ENCODE data around the gene MGAT5.

The MGAT5 gene

DNA sequence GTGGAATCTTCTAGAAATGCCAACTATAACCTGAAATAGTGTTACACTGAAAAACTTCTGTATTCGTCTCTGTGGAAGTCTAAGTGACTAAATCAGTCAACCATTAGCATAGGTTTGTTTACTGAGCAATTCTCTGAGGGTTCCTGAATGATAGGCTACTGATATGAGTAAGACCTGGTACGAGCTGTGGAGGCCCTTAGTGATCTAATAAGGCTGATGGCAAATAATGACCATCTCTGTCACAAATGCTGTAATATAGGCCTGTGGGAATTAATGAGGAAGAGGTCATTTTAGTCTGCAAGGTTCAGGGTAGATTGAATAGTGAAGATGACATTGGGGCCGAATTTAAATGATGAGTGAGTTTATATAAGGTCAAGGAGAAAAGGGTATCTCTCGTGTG lies 82.5 kb downstream of the MGAT5 start:
- Histone ChIP-seq H3K27ac (ENCODE audit: low read length) (no peak overlapping the region), H3K9me3 (ENCODE audit: control insufficient read depth in 2 of 2, low read length in 2 of 2) (peaks cover 0 to 2% of the 10 kb centered on the region in 2 donors), H3K4me1 (ENCODE audit: control insufficient read depth, insufficient read depth, low read length) (no peaks in the 10 kb centered on the region), H3K4me3 (ENCODE audit: low read length in 2 of 2) (no peak overlapping the region), H3K9ac (ENCODE audit: low read length in 2 of 2) (no peak overlapping the region), H3K36me3 (ENCODE audit: control insufficient read depth in 2 of 2, insufficient read depth in 2 of 2, low read length in 2 of 2) (no peaks in the 10 kb centered on the region), H3K27me3 (ENCODE audit: control insufficient read depth in 1 of 2, insufficient read depth in 2 of 2, low read length in 2 of 2) (no peaks in the 10 kb centered on the region)

DNA sequence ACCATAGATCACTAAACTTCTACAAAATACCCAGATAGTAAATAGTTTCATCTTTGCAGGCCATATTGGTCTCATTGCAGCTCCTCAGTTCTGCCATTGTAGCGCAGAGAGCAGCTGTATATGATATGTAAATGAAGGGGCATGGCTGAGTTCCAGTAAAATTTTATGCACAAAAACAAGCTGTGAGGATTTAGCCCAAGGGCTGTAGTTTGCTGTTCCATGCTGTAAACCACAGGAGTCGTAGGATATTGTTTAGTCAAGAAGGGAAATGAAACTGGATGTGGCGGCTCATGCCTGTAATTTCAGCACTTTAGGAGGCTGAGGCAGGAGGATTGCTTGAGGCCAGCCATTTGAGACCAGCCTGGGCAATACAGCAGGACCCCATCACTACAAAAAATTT lies 83.0 kb downstream of the MGAT5 start:
- no peak overlapping the region for H3K9ac ChIP-seq (ENCODE audit: low read length in 2 of 2)
- no peaks in the 10 kb centered on the region for H3K4me1 ChIP-seq (ENCODE audit: control insufficient read depth, insufficient read depth, low read length)
- H3K36me3 ChIP-seq (ENCODE audit: control insufficient read depth in 2 of 2, insufficient read depth in 2 of 2, low read length in 2 of 2) = no peaks in the 10 kb centered on the region
- H3K4me3 ChIP-seq (ENCODE audit: low read length in 2 of 2) = no peak overlapping the region
- no peak overlapping the region for H3K27ac ChIP-seq (ENCODE audit: low read length)
- no peaks in the 10 kb centered on the region for H3K27me3 ChIP-seq (ENCODE audit: control insufficient read depth in 1 of 2, insufficient read depth in 2 of 2, low read length in 2 of 2)
- H3K9me3 ChIP-seq (ENCODE audit: control insufficient read depth in 2 of 2, low read length in 2 of 2) = no peaks in the 10 kb centered on the region

GRCh38 chr2:134337631-134338030 lies 83.8 kb downstream of the MGAT5 start:
- Histone ChIP-seq H3K4me1 (ENCODE audit: control insufficient read depth, insufficient read depth, low read length) (no peaks in the 10 kb centered on the region), H3K36me3 (ENCODE audit: control insufficient read depth in 2 of 2, insufficient read depth in 2 of 2, low read length in 2 of 2) (no peaks in the 10 kb centered on the region), H3K4me3 (ENCODE audit: low read length in 2 of 2) (no peak overlapping the region), H3K9me3 (ENCODE audit: control insufficient read depth in 2 of 2, low read length in 2 of 2) (no peaks in the 10 kb centered on the region), H3K9ac (ENCODE audit: low read length in 2 of 2) (no peak overlapping the region), H3K27ac (ENCODE audit: low read length) (no peak overlapping the region), H3K27me3 (ENCODE audit: control insufficient read depth in 1 of 2, insufficient read depth in 2 of 2, low read length in 2 of 2) (no peaks in the 10 kb centered on the region)

DNA sequence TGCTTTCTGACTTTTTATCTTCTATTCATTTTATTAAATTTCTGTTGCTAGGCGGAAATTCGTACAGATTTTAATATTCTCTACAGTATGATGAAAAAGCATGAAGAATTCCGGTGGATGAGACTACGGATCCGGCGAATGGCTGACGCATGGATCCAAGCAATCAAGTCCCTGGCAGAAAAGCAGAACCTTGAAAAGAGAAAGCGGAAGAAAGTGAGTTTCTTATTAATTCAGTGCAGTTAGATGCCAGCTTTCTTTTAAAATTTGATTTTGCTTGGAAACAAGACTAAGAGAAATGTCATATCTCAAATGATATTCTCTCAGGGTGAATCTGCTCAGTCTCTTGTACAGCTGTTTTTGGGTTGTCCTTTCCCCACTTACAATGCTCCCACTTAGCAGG lies 84.3 kb downstream of the MGAT5 start:
- Histone ChIP-seq H3K9me3 (ENCODE audit: control insufficient read depth in 2 of 2, low read length in 2 of 2) (no peaks in the 10 kb centered on the region), H3K4me1 (ENCODE audit: control insufficient read depth, insufficient read depth, low read length) (no peaks in the 10 kb centered on the region), H3K9ac (ENCODE audit: low read length in 2 of 2) (no peak overlapping the region), H3K4me3 (ENCODE audit: low read length in 2 of 2) (no peak overlapping the region), H3K36me3 (ENCODE audit: control insufficient read depth in 2 of 2, insufficient read depth in 2 of 2, low read length in 2 of 2) (no peaks in the 10 kb centered on the region), H3K27ac (ENCODE audit: low read length) (no peak overlapping the region), H3K27me3 (ENCODE audit: control insufficient read depth in 1 of 2, insufficient read depth in 2 of 2, low read length in 2 of 2) (no peaks in the 10 kb centered on the region)

DNA sequence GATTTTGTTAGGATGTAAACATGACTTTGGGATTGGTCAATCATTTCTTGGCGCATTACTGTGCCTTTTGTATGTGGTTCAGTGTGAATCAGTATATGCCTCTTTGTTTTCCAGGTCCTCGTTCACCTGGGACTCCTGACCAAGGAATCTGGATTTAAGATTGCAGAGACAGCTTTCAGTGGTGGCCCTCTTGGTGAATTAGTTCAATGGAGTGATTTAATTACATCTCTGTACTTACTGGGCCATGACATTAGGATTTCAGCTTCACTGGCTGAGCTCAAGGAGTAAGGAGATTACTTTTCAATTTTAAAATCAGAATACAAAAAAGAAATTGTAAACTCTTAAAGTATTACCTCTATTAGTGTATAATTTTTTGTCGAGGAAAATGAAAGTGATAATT lies 87.6 kb downstream of the MGAT5 start:
- Histone ChIP-seq H3K27me3 (ENCODE audit: control insufficient read depth in 1 of 2, insufficient read depth in 2 of 2, low read length in 2 of 2) (no peaks in the 10 kb centered on the region), H3K4me3 (ENCODE audit: low read length in 2 of 2) (no peak overlapping the region), H3K4me1 (ENCODE audit: control insufficient read depth, insufficient read depth, low read length) (no peaks in the 10 kb centered on the region), H3K36me3 (ENCODE audit: control insufficient read depth in 2 of 2, insufficient read depth in 2 of 2, low read length in 2 of 2) (peaks cover 0 to 2% of the 10 kb centered on the region in 2 donors), H3K9me3 (ENCODE audit: control insufficient read depth in 2 of 2, low read length in 2 of 2) (no peaks in the 10 kb centered on the region), H3K27ac (ENCODE audit: low read length) (no peak overlapping the region), H3K9ac (ENCODE audit: low read length in 2 of 2) (no peak overlapping the region)

GRCh38 chr2:134344954-134345697 lies 91.3 kb downstream of the MGAT5 start:
- no peaks in the 10 kb centered on the region for H3K27me3 ChIP-seq (ENCODE audit: control insufficient read depth in 1 of 2, insufficient read depth in 2 of 2, low read length in 2 of 2)
- H3K4me3 ChIP-seq (ENCODE audit: low read length in 2 of 2) = no peak overlapping the region
- H3K9ac ChIP-seq (ENCODE audit: low read length in 2 of 2) = no peak overlapping the region
- peaks cover 2% of the 10 kb centered on the region for H3K4me1 ChIP-seq (ENCODE audit: control insufficient read depth, insufficient read depth, low read length)
- peaks cover 0 to 2% of the 10 kb centered on the region in 2 donors for H3K36me3 ChIP-seq (ENCODE audit: control insufficient read depth in 2 of 2, insufficient read depth in 2 of 2, low read length in 2 of 2)
- no peaks in the 10 kb centered on the region for H3K9me3 ChIP-seq (ENCODE audit: control insufficient read depth in 2 of 2, low read length in 2 of 2)
- no peak overlapping the region for H3K27ac ChIP-seq (ENCODE audit: low read length)

- no peak overlapping the region for H3K9ac ChIP-seq (ENCODE audit: low read length in 2 of 2)
- H3K4me1 ChIP-seq (ENCODE audit: control insufficient read depth, insufficient read depth, low read length) = peaks cover 2% of the 10 kb centered on the region
- no peaks in the 10 kb centered on the region for H3K9me3 ChIP-seq (ENCODE audit: control insufficient read depth in 2 of 2, low read length in 2 of 2)
- H3K36me3 ChIP-seq (ENCODE audit: control insufficient read depth in 2 of 2, insufficient read depth in 2 of 2, low read length in 2 of 2) = peaks cover 0 to 2% of the 10 kb centered on the region in 2 donors
- H3K4me3 ChIP-seq (ENCODE audit: low read length in 2 of 2) = no peak overlapping the region
- no peaks in the 10 kb centered on the region for H3K27me3 ChIP-seq (ENCODE audit: control insufficient read depth in 1 of 2, insufficient read depth in 2 of 2, low read length in 2 of 2)
- no peak overlapping the region for H3K27ac ChIP-seq (ENCODE audit: low read length)
These were observed 92.3 kb downstream of the MGAT5 start for GRCh38 chr2:134346141-134346540.

DNA sequence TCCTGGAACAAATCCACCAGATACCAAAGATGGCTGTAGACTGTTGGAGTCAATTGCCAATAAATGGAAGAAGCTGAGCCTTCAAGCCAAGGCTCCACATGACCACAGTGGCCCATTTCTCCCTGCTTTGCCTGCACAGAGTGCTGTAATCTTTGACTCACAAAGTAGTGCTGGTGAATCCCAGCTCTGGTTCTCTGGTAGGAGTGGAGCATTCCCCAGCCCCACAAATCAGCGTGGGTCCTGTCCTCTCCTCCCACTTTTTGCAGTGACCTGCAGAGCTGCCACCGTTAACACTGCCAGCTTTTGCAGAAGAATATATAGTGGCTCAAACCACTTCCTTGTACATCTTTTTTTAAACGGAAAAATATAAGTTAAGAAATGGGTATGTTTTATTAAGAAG lies 93.9 kb downstream of the MGAT5 start:
- peaks cover 0 to 2% of the 10 kb centered on the region in 2 donors for H3K36me3 ChIP-seq (ENCODE audit: control insufficient read depth in 2 of 2, insufficient read depth in 2 of 2, low read length in 2 of 2)
- no peak overlapping the region for H3K27ac ChIP-seq (ENCODE audit: low read length)
- H3K4me3 ChIP-seq (ENCODE audit: low read length in 2 of 2) = no peak overlapping the region
- H3K9me3 ChIP-seq (ENCODE audit: control insufficient read depth in 2 of 2, low read length in 2 of 2) = no peaks in the 10 kb centered on the region
- no peaks in the 10 kb centered on the region for H3K27me3 ChIP-seq (ENCODE audit: control insufficient read depth in 1 of 2, insufficient read depth in 2 of 2, low read length in 2 of 2)
- peaks cover 2% of the 10 kb centered on the region for H3K4me1 ChIP-seq (ENCODE audit: control insufficient read depth, insufficient read depth, low read length)
- no peak overlapping the region for H3K9ac ChIP-seq (ENCODE audit: low read length in 2 of 2)

DNA sequence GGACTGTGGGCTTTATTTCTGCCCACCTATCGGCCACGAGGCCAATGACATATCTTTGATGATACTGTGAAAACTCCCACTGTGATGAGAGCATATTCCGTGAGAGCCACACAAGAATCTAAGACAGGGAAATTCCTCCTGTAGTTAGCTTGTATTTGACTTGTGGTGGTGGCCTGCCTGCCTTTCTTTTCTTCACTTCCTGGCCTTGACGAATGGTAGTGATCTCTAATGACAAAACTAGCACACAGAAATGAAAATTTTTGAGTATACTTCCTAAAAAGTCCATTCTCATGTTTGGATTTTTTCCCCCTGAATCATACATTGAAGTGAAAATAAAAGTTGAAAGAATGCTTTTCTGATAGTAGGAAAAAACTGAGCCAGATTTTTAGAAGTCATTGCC lies 94.4 kb downstream of the MGAT5 start:
- H3K27me3 ChIP-seq (ENCODE audit: control insufficient read depth in 1 of 2, insufficient read depth in 2 of 2, low read length in 2 of 2) = no peaks in the 10 kb centered on the region
- peaks cover 2% of the 10 kb centered on the region for H3K4me1 ChIP-seq (ENCODE audit: control insufficient read depth, insufficient read depth, low read length)
- H3K4me3 ChIP-seq (ENCODE audit: low read length in 2 of 2) = no peak overlapping the region
- H3K9ac ChIP-seq (ENCODE audit: low read length in 2 of 2) = no peak overlapping the region
- H3K27ac ChIP-seq (ENCODE audit: low read length) = no peak overlapping the region
- H3K9me3 ChIP-seq (ENCODE audit: control insufficient read depth in 2 of 2, low read length in 2 of 2) = no peaks in the 10 kb centered on the region
- peaks cover 0 to 2% of the 10 kb centered on the region in 2 donors for H3K36me3 ChIP-seq (ENCODE audit: control insufficient read depth in 2 of 2, insufficient read depth in 2 of 2, low read length in 2 of 2)

GRCh38 chr2:134348760-134349159 lies 94.9 kb downstream of the MGAT5 start:
- Histone ChIP-seq H3K9me3 (ENCODE audit: control insufficient read depth in 2 of 2, low read length in 2 of 2) (no peaks in the 10 kb centered on the region), H3K9ac (ENCODE audit: low read length in 2 of 2) (no peak overlapping the region), H3K4me3 (ENCODE audit: low read length in 2 of 2) (no peak overlapping the region), H3K27ac (ENCODE audit: low read length) (no peak overlapping the region), H3K27me3 (ENCODE audit: control insufficient read depth in 1 of 2, insufficient read depth in 2 of 2, low read length in 2 of 2) (no peaks in the 10 kb centered on the region), H3K36me3 (ENCODE audit: control insufficient read depth in 2 of 2, insufficient read depth in 2 of 2, low read length in 2 of 2) (peaks cover 0 to 2% of the 10 kb centered on the region in 2 donors), H3K4me1 (ENCODE audit: control insufficient read depth, insufficient read depth, low read length) (peaks cover 2% of the 10 kb centered on the region)

DNA sequence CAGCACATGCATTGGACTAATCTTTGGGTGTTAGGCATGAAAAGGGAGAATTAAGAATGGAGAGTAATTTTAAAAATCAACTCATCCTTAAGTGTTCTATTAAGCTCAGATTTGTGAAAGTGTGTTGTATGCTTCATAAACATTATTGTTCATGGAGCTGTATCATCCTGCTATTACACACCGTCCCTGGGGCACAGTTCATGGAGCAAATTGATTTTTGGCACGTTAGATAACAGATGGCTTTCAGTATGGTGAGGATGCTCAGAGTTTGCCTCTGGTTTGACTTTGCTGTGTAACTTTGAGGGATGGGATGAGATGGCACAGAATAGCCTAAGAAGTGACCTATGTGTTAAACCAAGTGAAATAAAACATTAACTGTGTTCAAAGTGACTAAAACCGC lies 97.1 kb downstream of the MGAT5 start:
- H3K4me1 ChIP-seq (ENCODE audit: control insufficient read depth, insufficient read depth, low read length) = peaks cover 2% of the 10 kb centered on the region
- no peak overlapping the region for H3K9ac ChIP-seq (ENCODE audit: low read length in 2 of 2)
- no peak overlapping the region for H3K4me3 ChIP-seq (ENCODE audit: low read length in 2 of 2)
- H3K27me3 ChIP-seq (ENCODE audit: control insufficient read depth in 1 of 2, insufficient read depth in 2 of 2, low read length in 2 of 2) = no peaks in the 10 kb centered on the region
- no peak overlapping the region for H3K27ac ChIP-seq (ENCODE audit: low read length)
- H3K36me3 ChIP-seq (ENCODE audit: control insufficient read depth in 2 of 2, insufficient read depth in 2 of 2, low read length in 2 of 2) = no peaks in the 10 kb centered on the region
- no peaks in the 10 kb centered on the region for H3K9me3 ChIP-seq (ENCODE audit: control insufficient read depth in 2 of 2, low read length in 2 of 2)
